Stomach (tissue), 9 donors: Measurements from ENCODE around the gene CCDC68. TPM values are rescaled to one million over a fixed set of nuclear protein-coding genes. Genes with fewer than 3 reads are reported as not detected.
A peak's percentile ranks its signal among the peaks of the same experiment; 100 is the strongest.

Experiments
- DNase-seq, 2 donors: peaks; one replicate each; pipeline versions ENCODE4 v3.0.0 to v3.0.0-alpha.2; 2013 to 2019
- H3K27ac ChIP-seq, 5 donors: fragments of 200-600 bp in 4 of 5; sonication (generic) in 4 of 5; one replicate each; pipeline ENCODE4 v1.5.1; 2013 to 2019; ENCODE audit warnings: mild to moderate bottlenecking in 1 of 5, moderate library complexity in 1 of 5
- H3K27me3 ChIP-seq, 3 donors: fragments of 200-600 bp; sonication (generic); one replicate each; pipeline ENCODE4 v1.5.1; 2017 to 2019; ENCODE audit warnings: mixed run types in 1 of 3
- H3K36me3 ChIP-seq, 4 donors: fragments of 200-600 bp; sonication (generic); 1 replicate in 3 of 4; 2 replicates in 1 of 4; pipeline ENCODE4 v1.5.1; 2016 to 2019
- H3K4me1 ChIP-seq, 4 donors: fragments of 200-600 bp; sonication (generic); one replicate each; pipeline ENCODE4 v1.5.1; 2016 to 2019
- H3K4me3 ChIP-seq, 4 donors: fragments of 200-600 bp; sonication (generic) in 3 of 4; one replicate each; pipeline ENCODE4 v1.5.1; 2016 to 2019; ENCODE audit warnings: mild to moderate bottlenecking in 1 of 4
- H3K9me3 ChIP-seq, 4 donors: fragments of 200-600 bp; sonication (generic); one replicate each; pipeline ENCODE4 v1.5.1; 2016 to 2019
- EP300 ChIP-seq: sonication (generic); formaldehyde crosslinking; IDR thresholded peaks from one replicate; pipeline ENCODE4 v1.6.1; 2017; ENCODE audit warnings: antibody characterized with exemption
- POLR2A ChIP-seq, 4 donors: fragments of 450-650 bp; IDR thresholded peaks; one replicate each; pipeline ENCODE4 v1.6.1; 2016; ENCODE audit warnings: antibody characterized with exemption in 4 of 4, control low read depth in 2 of 4, mild to moderate bottlenecking in 1 of 4, moderate library complexity in 1 of 4
- POLR2AphosphoS5 ChIP-seq, 3 donors: sonication (generic); formaldehyde crosslinking; IDR thresholded peaks; one replicate each; pipeline ENCODE4 v1.6.1; 2016; ENCODE audit warnings: antibody characterized with exemption in 3 of 3
- WGBS, 5 donors: extraction: QIAGEN DNeasy Blood & Tissue Kit in 3 of 5; methylation state at CpG; one replicate each; pipeline versions ENCODE4 v1.1.5 to v1.1.7; 2013 to 2018; 5-methylcytosine and 5-hydroxymethylcytosine counted together
- intact Hi-C: fragments of 100-400 bp; cut with DNase I; formaldehyde crosslinking; loops from one replicate; pipeline ENCODE4 v1.15.1; 2023; ENCODE audit warnings: low total_unique reads
- polyA plus RNA-seq, 3 donors: library from polyadenylated mRNA; stranded (reverse); fragments of 200-250 nt; gene quantifications; one replicate each; pipeline ENCODE4 v1.2.3, GENCODE V29; 2013
- total RNA-seq, 5 donors: library from RNA; depleted of rRNA; stranded (reverse); fragments of >200 nt; gene quantifications; one replicate each; pipeline versions ENCODE4 v1.1.0 to v1.2.3, GENCODE V29; 2014 to 2016
- TF ChIP-seq, protein P1 (sequence below), 7 experiments: fragments of 450-650 bp in 4 of 7; fragments of 200-600 bp in 3 of 7; sonication (generic) in 3 of 7; IDR thresholded peaks; one replicate each; pipeline ENCODE4 v1.5.1; 2016 to 2019; ENCODE audit warnings: antibody characterized with exemption in 7 of 7, control low read depth in 2 of 7, mild to moderate bottlenecking in 1 of 7
- donor health status: healthy with polysubstance abuse.
- donor health status: Bipolar disorder and iron deficiency.
- donor health status: healthy.

Gene CCDC68
- total and polyA plus RNA-seq, 8 donors = 2.8 to 154 (median 22.0) TPM

- H3K27ac ChIP-seq = no peak overlapping the region
- H3K27me3 ChIP-seq = peaks cover 0 to 13% (median 7%) of the 10 kb centered on the region in 3 donors
- H3K36me3 ChIP-seq = no peaks in the 10 kb centered on the region
- intact Hi-C loops = no loop called here
- WGBS, 5 donors = 79 to 90% (median 85%) methylated on average over 3 of the region's 3 CpGs
- H3K4me1 ChIP-seq = peaks cover 0 to 32% (median 23%) of the 10 kb centered on the region in 4 donors
- no peak overlapping the region for H3K4me3 ChIP-seq
- H3K9me3 ChIP-seq = no peaks in the 10 kb centered on the region
- DNase-seq = no peak
- no peak for TF ChIP-seq POLR2AphosphoS5 (IDR thresholded peaks at IDR 0.05)
- no peak for TF ChIP-seq EP300
- TF ChIP-seq, protein P1, sequence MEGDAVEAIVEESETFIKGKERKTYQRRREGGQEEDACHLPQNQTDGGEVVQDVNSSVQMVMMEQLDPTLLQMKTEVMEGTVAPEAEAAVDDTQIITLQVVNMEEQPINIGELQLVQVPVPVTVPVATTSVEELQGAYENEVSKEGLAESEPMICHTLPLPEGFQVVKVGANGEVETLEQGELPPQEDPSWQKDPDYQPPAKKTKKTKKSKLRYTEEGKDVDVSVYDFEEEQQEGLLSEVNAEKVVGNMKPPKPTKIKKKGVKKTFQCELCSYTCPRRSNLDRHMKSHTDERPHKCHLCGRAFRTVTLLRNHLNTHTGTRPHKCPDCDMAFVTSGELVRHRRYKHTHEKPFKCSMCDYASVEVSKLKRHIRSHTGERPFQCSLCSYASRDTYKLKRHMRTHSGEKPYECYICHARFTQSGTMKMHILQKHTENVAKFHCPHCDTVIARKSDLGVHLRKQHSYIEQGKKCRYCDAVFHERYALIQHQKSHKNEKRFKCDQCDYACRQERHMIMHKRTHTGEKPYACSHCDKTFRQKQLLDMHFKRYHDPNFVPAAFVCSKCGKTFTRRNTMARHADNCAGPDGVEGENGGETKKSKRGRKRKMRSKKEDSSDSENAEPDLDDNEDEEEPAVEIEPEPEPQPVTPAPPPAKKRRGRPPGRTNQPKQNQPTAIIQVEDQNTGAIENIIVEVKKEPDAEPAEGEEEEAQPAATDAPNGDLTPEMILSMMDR (IDR thresholded peaks at IDR 0.05) = no peak
- no peak for TF ChIP-seq POLR2A (IDR thresholded peaks at IDR 0.05)
These were observed 2.8 kb downstream of the CCDC68 start for GRCh38 chr18:54956506-54956905.

DNA sequence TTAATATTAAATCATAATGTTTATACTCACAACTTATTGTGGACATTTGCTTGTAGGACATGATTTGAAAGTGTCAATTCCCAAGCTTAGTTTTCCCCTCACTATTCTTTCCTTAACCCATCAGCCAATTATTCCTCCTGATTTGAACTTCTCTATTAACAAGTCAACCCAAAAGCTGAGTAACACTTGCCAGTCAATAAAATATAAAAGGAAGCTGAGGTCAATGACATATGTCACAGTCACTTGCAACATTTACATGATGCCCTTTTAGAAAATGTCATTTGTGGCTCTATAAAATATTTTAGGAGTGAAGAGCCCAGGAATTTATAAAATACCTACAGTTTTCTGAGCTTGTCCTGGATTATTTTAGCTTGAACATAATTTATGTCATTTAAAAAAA lies 7.2 kb downstream of the CCDC68 start:
- H3K4me1 ChIP-seq = peaks cover 18 to 44% (median 30%) of the 10 kb centered on the region in 4 donors
- H3K9me3 ChIP-seq = no peaks in the 10 kb centered on the region
- H3K36me3 ChIP-seq = no peaks in the 10 kb centered on the region
- TF ChIP-seq, protein P1 (IDR thresholded peaks at IDR 0.05) = no peak
- no peak for TF ChIP-seq POLR2A (IDR thresholded peaks at IDR 0.05)
- TF ChIP-seq POLR2AphosphoS5 (IDR thresholded peaks at IDR 0.05) = no peak
- no peak for TF ChIP-seq EP300
- intact Hi-C loops = no loop called here
- no peak overlapping the region for H3K4me3 ChIP-seq
- no peak overlapping the region for H3K27ac ChIP-seq
- no peak for DNase-seq
- H3K27me3 ChIP-seq = no peaks in the 10 kb centered on the region

DNA sequence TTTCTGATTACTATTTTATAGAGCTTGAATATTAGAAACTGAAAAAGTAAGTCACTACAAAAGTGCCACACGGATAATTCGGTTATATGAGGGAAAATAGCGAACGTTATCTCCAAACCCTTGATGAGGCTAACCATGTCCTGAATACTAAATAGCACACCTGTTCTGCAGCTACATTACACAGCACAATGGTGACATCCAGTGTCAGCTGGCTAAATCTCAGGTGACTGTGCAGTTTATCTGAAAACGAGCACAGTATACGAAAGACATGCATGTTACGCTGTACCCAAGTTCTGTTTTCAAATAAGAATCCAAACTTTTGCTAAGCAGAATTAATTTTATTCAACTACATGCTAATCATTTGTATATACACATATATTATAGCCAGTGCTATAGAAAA lies 9.0 kb downstream of the CCDC68 start:
- Histone ChIP-seq H3K27me3 (no peaks in the 10 kb centered on the region), H3K36me3 (no peaks in the 10 kb centered on the region), H3K4me1 (peaks cover 31 to 49% (median 48%) of the 10 kb centered on the region in 4 donors), H3K4me3 (no peak overlapping the region), H3K27ac (peak overlapping the region in 1 of 5 donors; percentile 83), H3K9me3 (no peaks in the 10 kb centered on the region)
- TF ChIP-seq POLR2A (IDR thresholded peaks at IDR 0.05) (no peak), EP300 (no peak), POLR2AphosphoS5 (IDR thresholded peaks at IDR 0.05) (no peak)
- TF ChIP-seq, protein P1 (IDR thresholded peaks at IDR 0.05) = peak in 2 of 7 experiments; percentile 21 to 66
- 41 to 64% (median 57%) methylated on average over 7 of the region's 7 CpGs for WGBS, 5 donors
- intact Hi-C loops = no loop called here
- peak; percentile 45 to 67 for DNase-seq

DNA sequence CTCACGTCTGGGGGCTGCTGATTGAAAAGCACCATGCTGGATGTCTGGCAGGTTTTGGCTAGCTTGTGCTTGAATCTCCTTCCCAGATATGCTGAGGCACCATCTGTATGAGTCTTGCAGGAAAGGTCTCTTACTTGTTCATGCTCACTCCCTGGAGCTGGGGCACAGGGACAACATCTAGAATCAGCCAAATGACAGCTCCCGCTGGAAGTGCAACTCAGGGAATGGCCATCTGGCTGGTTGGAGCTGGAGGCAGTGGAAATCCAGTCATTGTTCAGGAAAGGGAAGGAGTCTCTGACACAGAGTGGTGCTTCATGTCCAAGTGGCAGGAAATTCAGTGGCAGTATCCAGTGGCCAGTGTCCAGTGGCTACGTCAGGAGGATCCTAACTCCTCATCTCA lies 9.7 kb downstream of the CCDC68 start:
- 71 to 87% (median 76%) methylated on average over 3 of the region's 3 CpGs for WGBS, 5 donors
- H3K36me3 ChIP-seq = no peaks in the 10 kb centered on the region
- no peak overlapping the region for H3K4me3 ChIP-seq
- no peaks in the 10 kb centered on the region for H3K9me3 ChIP-seq
- no peak for DNase-seq
- TF ChIP-seq, protein P1 (IDR thresholded peaks at IDR 0.05) = no peak
- TF ChIP-seq POLR2A (IDR thresholded peaks at IDR 0.05) (no peak), POLR2AphosphoS5 (IDR thresholded peaks at IDR 0.05) (no peak), EP300 (no peak)
- peak overlapping the region in 3 of 5 donors; percentile 65 to 83 (median 67) for H3K27ac ChIP-seq
- peaks cover 32 to 53% (median 49%) of the 10 kb centered on the region in 4 donors for H3K4me1 ChIP-seq
- H3K27me3 ChIP-seq = no peaks in the 10 kb centered on the region
- intact Hi-C loops = no loop called here
